ENCODE data around the gene KCNJ16. TPM values are rescaled to one million over a fixed set of nuclear protein-coding genes. Genes with fewer than 3 reads are reported as not detected.

KCNJ16 gene
- total and polyA plus RNA-seq, 9 of the 15 experiments (the other 6 are each of a cell fraction or from before 2014, with no cell fraction given), result 0.01 to 0.75 (median 0.07) TPM; not detected in 4

DNA sequence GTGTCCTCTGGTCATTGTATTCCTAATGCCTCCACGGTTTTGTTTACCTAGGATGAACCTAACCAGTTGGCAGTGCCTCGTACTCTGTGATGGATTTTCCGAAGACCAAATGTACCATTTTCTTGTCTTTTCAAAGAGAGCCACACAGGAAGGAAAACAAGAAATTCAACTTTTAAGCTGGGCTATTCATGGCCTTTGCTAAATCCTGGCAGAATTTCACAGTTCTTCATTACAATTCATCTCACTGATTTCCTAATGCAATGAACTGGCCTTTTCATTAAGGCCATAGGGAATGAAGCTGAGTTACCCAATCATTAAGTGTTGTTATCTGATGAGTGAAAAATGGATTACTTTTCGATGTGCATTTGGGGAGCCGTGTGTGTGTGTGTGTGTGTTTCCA, 7.9 kb upstream of the KCNJ16 start:
- POLR2A ChIA-PET, result no interaction called here
- no peaks in the 10 kb centered on the region for H4K20me1 ChIP-seq (replicated peaks; ENCODE audit: control insufficient read depth, insufficient read depth, low read length)
- no peaks in the 10 kb centered on the region for H3K9me3 ChIP-seq (replicated peaks; ENCODE audit: control insufficient read depth, insufficient read depth, low read depth, low read length)
- H3K4me1 ChIP-seq (replicated peaks in 1 of 2; ENCODE audit: control insufficient read depth in 2 of 2, insufficient read depth in 2 of 2, low read length in 2 of 2), result no peaks in the 10 kb centered on the region
- no peak overlapping the region for H3K9ac ChIP-seq (ENCODE audit: insufficient read depth in 1 of 2, low read depth in 2 of 2, low read length in 2 of 2)
- WGBS (ENCODE audit: insufficient coverage, low coverage, missing lambda C conversion rate), result 33% methylated on average over 5 of the region's 5 CpGs
- CTCF ChIA-PET (ENCODE audit: low intra/inter-chr PET ratio), result no interaction called here
- BruUV-seq (replicated peaks), result no TSS peak
- no peaks in the 10 kb centered on the region for H3K27me3 ChIP-seq (ENCODE audit: control insufficient read depth in 2 of 2, insufficient read depth in 2 of 2, low read length in 2 of 2)
- ATAC-seq (no peak), FAIRE-seq (no peak), DNase-seq (ENCODE audit: extremely low read depth in 1 of 4, low spot score in 3 of 4) (no peak)
- H3K9me1 ChIP-seq (ENCODE audit: control insufficient read depth, insufficient read depth, low read length), result no peaks in the 10 kb centered on the region
- H2AFZ ChIP-seq (ENCODE audit: low read depth, low read length), result no peak overlapping the region
- no peak overlapping the region for H3K4me2 ChIP-seq (ENCODE audit: insufficient read depth, low read length)
- H3K79me2 ChIP-seq (ENCODE audit: control insufficient read depth, insufficient read depth, low read length), result 0 out of 3 replicates have a peak, but pooled peaks cover 5% of the 10 kb centered on the region
- H3K36me3 ChIP-seq (ENCODE audit: control insufficient read depth, insufficient read depth, low read length), result no peaks in the 10 kb centered on the region
- no peak overlapping the region for H3K27ac ChIP-seq (ENCODE audit: extremely low read depth, low read depth, low read length)
- intact Hi-C loops (cut with micrococcal nuclease) (no loop called here), in situ Hi-C loops (cut with MboI) (no loop called here)
- no peak overlapping the region for H3K4me3 ChIP-seq
- TF ChIP-seq MTF1 (CRISPR knock-in tag; IDR thresholded peaks at IDR 0.05; ENCODE audit: borderline replicate concordance) (no peak), ZNF140 (CRISPR knock-in tag; IDR thresholded peaks at IDR 0.05) (no peak), SMARCA5 (IDR thresholded peaks at IDR 0.05) (no peak), ZNF561 (CRISPR knock-in tag; conservative IDR thresholded peaks at IDR 0.05) (no peak), PHB (CRISPR knock-in tag; IDR thresholded peaks at IDR 0.05) (no peak), ZNF778 (CRISPR knock-in tag; IDR thresholded peaks at IDR 0.05) (no peak)
- TF ChIP-seq, protein P1, sequence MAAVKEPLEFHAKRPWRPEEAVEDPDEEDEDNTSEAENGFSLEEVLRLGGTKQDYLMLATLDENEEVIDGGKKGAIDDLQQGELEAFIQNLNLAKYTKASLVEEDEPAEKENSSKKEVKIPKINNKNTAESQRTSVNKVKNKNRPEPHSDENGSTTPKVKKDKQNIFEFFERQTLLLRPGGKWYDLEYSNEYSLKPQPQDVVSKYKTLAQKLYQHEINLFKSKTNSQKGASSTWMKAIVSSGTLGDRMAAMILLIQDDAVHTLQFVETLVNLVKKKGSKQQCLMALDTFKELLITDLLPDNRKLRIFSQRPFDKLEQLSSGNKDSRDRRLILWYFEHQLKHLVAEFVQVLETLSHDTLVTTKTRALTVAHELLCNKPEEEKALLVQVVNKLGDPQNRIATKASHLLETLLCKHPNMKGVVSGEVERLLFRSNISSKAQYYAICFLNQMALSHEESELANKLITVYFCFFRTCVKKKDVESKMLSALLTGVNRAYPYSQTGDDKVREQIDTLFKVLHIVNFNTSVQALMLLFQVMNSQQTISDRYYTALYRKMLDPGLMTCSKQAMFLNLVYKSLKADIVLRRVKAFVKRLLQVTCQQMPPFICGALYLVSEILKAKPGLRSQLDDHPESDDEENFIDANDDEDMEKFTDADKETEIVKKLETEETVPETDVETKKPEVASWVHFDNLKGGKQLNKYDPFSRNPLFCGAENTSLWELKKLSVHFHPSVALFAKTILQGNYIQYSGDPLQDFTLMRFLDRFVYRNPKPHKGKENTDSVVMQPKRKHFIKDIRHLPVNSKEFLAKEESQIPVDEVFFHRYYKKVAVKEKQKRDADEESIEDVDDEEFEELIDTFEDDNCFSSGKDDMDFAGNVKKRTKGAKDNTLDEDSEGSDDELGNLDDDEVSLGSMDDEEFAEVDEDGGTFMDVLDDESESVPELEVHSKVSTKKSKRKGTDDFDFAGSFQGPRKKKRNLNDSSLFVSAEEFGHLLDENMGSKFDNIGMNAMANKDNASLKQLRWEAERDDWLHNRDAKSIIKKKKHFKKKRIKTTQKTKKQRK (IDR thresholded peaks at IDR 0.05; ENCODE audit: borderline replicate concordance, low read depth, low read length), result no peak
- TF ChIP-seq, protein P2, sequence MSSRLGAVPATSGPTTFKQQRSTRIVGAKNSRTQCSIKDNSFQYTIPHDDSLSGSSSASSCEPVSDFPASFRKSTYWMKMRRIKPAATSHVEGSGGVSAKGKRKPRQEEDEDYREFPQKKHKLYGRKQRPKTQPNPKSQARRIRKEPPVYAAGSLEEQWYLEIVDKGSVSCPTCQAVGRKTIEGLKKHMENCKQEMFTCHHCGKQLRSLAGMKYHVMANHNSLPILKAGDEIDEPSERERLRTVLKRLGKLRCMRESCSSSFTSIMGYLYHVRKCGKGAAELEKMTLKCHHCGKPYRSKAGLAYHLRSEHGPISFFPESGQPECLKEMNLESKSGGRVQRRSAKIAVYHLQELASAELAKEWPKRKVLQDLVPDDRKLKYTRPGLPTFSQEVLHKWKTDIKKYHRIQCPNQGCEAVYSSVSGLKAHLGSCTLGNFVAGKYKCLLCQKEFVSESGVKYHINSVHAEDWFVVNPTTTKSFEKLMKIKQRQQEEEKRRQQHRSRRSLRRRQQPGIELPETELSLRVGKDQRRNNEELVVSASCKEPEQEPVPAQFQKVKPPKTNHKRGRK (tag; IDR thresholded peaks at IDR 0.05), result no peak
- TF ChIP-seq, protein P3, sequence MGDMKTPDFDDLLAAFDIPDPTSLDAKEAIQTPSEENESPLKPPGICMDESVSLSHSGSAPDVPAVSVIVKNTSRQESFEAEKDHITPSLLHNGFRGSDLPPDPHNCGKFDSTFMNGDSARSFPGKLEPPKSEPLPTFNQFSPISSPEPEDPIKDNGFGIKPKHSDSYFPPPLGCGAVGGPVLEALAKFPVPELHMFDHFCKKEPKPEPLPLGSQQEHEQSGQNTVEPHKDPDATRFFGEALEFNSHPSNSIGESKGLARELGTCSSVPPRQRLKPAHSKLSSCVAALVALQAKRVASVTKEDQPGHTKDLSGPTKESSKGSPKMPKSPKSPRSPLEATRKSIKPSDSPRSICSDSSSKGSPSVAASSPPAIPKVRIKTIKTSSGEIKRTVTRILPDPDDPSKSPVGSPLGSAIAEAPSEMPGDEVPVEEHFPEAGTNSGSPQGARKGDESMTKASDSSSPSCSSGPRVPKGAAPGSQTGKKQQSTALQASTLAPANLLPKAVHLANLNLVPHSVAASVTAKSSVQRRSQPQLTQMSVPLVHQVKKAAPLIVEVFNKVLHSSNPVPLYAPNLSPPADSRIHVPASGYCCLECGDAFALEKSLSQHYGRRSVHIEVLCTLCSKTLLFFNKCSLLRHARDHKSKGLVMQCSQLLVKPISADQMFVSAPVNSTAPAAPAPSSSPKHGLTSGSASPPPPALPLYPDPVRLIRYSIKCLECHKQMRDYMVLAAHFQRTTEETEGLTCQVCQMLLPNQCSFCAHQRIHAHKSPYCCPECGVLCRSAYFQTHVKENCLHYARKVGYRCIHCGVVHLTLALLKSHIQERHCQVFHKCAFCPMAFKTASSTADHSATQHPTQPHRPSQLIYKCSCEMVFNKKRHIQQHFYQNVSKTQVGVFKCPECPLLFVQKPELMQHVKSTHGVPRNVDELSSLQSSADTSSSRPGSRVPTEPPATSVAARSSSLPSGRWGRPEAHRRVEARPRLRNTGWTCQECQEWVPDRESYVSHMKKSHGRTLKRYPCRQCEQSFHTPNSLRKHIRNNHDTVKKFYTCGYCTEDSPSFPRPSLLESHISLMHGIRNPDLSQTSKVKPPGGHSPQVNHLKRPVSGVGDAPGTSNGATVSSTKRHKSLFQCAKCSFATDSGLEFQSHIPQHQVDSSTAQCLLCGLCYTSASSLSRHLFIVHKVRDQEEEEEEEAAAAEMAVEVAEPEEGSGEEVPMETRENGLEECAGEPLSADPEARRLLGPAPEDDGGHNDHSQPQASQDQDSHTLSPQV (IDR thresholded peaks at IDR 0.05), result no peak
- TF ChIP-seq, protein P4, sequence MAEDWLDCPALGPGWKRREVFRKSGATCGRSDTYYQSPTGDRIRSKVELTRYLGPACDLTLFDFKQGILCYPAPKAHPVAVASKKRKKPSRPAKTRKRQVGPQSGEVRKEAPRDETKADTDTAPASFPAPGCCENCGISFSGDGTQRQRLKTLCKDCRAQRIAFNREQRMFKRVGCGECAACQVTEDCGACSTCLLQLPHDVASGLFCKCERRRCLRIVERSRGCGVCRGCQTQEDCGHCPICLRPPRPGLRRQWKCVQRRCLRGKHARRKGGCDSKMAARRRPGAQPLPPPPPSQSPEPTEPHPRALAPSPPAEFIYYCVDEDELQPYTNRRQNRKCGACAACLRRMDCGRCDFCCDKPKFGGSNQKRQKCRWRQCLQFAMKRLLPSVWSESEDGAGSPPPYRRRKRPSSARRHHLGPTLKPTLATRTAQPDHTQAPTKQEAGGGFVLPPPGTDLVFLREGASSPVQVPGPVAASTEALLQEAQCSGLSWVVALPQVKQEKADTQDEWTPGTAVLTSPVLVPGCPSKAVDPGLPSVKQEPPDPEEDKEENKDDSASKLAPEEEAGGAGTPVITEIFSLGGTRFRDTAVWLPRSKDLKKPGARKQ (CRISPR knock-in tag; IDR thresholded peaks at IDR 0.05), result no peak
- TF ChIP-seq, protein P5, sequence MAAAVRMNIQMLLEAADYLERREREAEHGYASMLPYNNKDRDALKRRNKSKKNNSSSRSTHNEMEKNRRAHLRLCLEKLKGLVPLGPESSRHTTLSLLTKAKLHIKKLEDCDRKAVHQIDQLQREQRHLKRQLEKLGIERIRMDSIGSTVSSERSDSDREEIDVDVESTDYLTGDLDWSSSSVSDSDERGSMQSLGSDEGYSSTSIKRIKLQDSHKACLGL (CRISPR knock-in tag; IDR thresholded peaks at IDR 0.05; ENCODE audit: borderline replicate concordance, poor library complexity, severe bottlenecking), result no peak
